Activated CD8-positive, alpha-beta memory T cell treated with anti-CD3 and anti-CD28 coated beads, Interleukin-2, amount 10 ng/mL, durations not matched to agents 7 days and 5 days (primary cell): ENCODE data around the gene NPFF. TPM values are rescaled to one million over a fixed set of nuclear protein-coding genes. Genes with fewer than 3 reads are reported as not detected.

Experiments
- ATAC-seq: fragments of 150-1000 bp; cut with Tn5 transposase; one replicate; pipeline ENCODE4 v1.10.0; 2021; ENCODE audit warnings: moderate library complexity
- CTCF ChIA-PET: fragments of 350-600 bp; sonication (Branson Sonifier 250); formaldehyde crosslinking; loops from one replicate; lab custom pipeline; 2021; ENCODE audit warnings: antibody characterized with exemption; lab: Charles Lee
- DNase-seq: peaks from one replicate; pipeline ENCODE4 v3.0.0-alpha.2; 2020
- H3K27ac Mint-ChIP-seq: one replicate; pipeline ENCODE4 v1.8.0; 2021; ENCODE audit warnings: mild to moderate bottlenecking, mixed read lengths
- H3K27me3 Mint-ChIP-seq: one replicate; pipeline ENCODE4 v1.8.0; 2021; ENCODE audit warnings: mixed read lengths
- H3K36me3 Mint-ChIP-seq: one replicate; pipeline ENCODE4 v1.8.0; 2021; ENCODE audit warnings: mild to moderate bottlenecking, mixed read lengths
- H3K4me1 Mint-ChIP-seq: one replicate; pipeline ENCODE4 v1.8.0; 2021; ENCODE audit warnings: mixed read lengths
- H3K4me3 Mint-ChIP-seq: one replicate; pipeline ENCODE4 v1.8.0; 2021; ENCODE audit warnings: mild to moderate bottlenecking, moderate library complexity, mixed read lengths
- H3K9me3 Mint-ChIP-seq: one replicate; pipeline ENCODE4 v1.8.0; 2022; ENCODE audit warnings: low read depth, mixed read lengths
- total RNA-seq, 2 experiments: library from RNA; stranded (reverse); gene quantifications; one replicate each; pipeline ENCODE4 v1.2.3, GENCODE V29; 2021

The NPFF gene
- total RNA-seq, 2 experiments from 2014 or later: not detected

GRCh38 chr12:53459097-53459496 lies 48.2 kb downstream of the NPFF start:
- Mint-ChIP-seq H3K27ac (no peak overlapping the region), H3K9me3 (no peaks in the 10 kb centered on the region), H3K27me3 (no peaks in the 10 kb centered on the region), H3K4me1 (peaks cover 48% of the 10 kb centered on the region), H3K36me3 (peaks cover 78% of the 10 kb centered on the region), H3K4me3 (no peak overlapping the region)
- CTCF ChIA-PET: interaction anchor here (0.9 to 1.7 kb wide), 2 partner anchors 17 to 49 kb away, joined by 4 to 8 read pairs; no protein-coding TSS in a partner anchor
- ATAC-seq (no peak), DNase-seq (no peak)

Other genes starting within 250 kb of the NPFF start
- 100 to 1,000 TPM in 1 of 2 experiments, 10 to 100 TPM in 1; 99.0 to 137 TPM for gene ESPL1, start 239.2 kb downstream of the NPFF start, total RNA-seq
- 100 to 1,000 TPM; 283 to 298 TPM for gene PFDN5, start 211.9 kb downstream of the NPFF start, total RNA-seq
- 10 to 100 TPM; 51.7 to 65.5 TPM for gene MYG1, start 207.8 kb downstream of the NPFF start, total RNA-seq
- gene AAAS, start 185.9 kb downstream of the NPFF start, total RNA-seq: 10 to 100 TPM; 60.9 to 61.7 TPM
- gene SP7, start 171.1 kb downstream of the NPFF start, total RNA-seq: not detected
- 10 to 100 TPM; 68.7 to 71.8 TPM for gene SP1, start 127.3 kb downstream of the NPFF start, total RNA-seq
- gene AMHR2, start 83.6 kb downstream of the NPFF start, total RNA-seq: not detected
- gene PRR13, start 65.8 kb downstream of the NPFF start, total RNA-seq: 100 to 1,000 TPM; 235 to 244 TPM
- gene PCBP2, start 55.4 kb downstream of the NPFF start, total RNA-seq: 100 to 1,000 TPM; 721 to 867 TPM
- 10 to 100 TPM; 19.1 to 19.3 TPM for gene MAP3K12, start 8.0 kb downstream of the NPFF start, total RNA-seq
- 10 to 100 TPM; 29.7 to 38.7 TPM for gene TARBP2, start 6.2 kb downstream of the NPFF start, total RNA-seq
- gene ATF7, start 118.9 kb upstream of the NPFF start, total RNA-seq: 10 to 100 TPM; 24.6 to 33.8 TPM
- 100 to 1,000 TPM; 253 to 333 TPM for gene ATP5MC2, start 168.6 kb upstream of the NPFF start, total RNA-seq
- 10 to 100 TPM; 39.0 to 40.0 TPM for gene CALCOCO1, start 220.0 kb upstream of the NPFF start, total RNA-seq
- not detected for gene CISTR, start 244.5 kb upstream of the NPFF start, total RNA-seq